Erythroblast (primary cell): ENCODE data around the gene ATP8B3.
"Not testable (repeated sequence)": the region's sequence is repeated elsewhere in the genome, so short reads cannot be mapped to it uniquely, and the experiment has no call there.

Source experiments
- DNase-seq, 2 experiments: peaks; one replicate each; lab custom pipeline; 2025; lab: John Stamatoyannopoulos, UW
- GATA1 ChIP-seq: IDR thresholded peaks from 2 replicates; pipeline ENCODE4 v1.6.1; 2011; ENCODE audit warnings: low read depth, mild to moderate bottlenecking, control low read depth, low read length, moderate library complexity
- POLR2A ChIP-seq: IDR thresholded peaks from 2 replicates; pipeline ENCODE4 v1.6.1; 2011; ENCODE audit warnings: mild to moderate bottlenecking, low read length

The ATP8B3 gene

DNA sequence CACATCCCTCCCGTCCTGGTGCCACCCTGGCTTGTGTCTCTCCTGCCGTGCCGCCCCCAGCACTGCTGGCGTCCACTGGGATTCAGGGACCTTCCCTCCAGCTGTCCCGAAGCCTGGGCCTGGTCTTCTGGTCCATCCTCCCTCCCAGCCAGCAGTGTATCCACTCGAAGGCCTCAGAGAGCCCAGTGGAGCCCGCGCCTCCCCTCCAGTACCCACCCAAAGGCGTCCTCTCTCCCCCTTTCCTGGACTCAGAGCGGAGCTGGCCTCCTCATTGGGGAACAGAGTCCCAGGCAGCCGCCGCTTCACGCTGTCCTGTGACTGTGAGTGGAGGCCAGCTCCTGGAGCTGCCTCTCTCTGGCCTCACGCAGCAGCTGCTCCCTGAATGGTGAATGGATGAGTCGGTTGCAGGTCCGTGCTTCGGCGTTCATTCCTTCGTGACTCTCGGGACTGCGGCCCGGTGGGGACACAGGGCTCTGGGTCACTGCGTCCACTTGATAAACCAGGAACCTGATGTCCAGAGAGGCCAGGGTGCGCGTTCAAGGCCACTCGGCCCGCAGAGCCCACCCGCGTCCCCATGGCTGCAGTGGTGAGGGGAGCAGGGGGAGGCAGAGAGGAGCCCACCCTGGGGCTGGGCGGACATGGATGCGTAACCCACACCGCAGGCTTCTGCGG, 46.7 kb downstream of the ATP8B3 start:
- no peak for DNase-seq
- no peak for TF ChIP-seq POLR2A
- TF ChIP-seq GATA1, result no peak

DNA sequence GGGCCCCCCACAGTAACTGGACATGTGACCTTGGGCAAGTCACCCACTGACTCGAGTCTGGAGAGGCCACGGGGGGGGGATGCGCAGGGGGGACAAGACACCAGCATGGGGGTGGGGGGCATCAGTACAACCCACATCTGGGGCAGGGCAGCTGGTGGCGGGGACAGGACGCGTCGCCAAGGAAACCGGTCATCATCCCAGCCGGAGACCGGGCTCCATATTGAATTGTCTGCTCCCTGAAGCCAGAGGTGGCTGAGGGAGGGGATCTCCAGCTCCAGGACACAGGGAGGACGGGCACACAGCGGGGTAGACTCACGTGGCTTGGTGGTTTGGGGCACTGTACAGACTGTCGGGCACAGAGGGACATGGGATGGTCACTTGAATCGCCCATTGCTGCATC, 47.3 kb downstream of the ATP8B3 start:
- TF ChIP-seq GATA1, result no peak
- TF ChIP-seq POLR2A, result no peak
- DNase-seq, result no peak

DNA sequence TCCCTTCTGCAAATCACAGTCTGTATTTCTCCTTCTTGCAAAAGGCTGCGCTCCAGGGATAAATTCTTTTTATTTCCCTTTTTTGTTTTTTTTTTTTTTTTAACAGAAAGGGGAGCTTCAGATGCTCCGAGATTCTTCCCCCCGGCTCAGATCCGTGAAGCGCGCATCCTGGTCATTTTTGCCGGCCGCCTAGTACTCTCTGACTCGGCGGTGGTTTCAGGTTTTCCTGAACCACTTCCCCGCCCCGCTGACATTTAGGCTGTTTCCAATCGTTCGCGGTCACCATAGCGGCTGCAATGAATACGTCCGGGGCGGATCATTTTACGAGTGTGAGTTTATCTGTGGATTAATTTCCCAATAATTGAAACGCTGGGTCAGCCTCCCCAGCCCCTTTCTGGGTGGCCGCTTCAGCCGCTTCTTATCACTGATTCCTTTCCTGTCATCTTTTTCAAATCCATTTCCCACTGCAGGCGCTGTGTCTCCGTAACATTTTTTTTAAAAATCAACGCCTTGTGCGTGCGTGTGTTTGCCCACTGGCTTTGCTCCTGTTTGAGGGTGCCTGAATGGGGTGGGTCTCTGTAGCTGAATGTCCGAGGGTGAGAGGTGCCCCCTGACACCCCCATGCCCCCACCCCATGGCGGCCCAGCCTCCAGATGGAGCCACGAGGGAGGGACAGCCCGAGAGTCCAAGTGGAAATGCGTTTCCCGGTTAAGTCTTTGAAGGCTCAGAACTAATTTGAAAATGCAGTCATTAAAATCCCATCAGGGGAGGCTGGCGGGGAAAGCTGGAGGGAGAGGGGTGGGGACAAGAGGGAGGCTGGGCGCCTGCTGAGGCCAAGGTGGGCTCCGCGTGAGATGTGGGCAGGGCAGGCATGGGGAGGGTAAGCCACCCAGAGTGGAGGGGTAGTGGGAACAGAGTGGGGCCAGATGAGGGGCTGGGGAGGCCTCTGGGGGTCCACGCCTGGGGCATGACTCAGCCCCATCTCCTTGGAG, 48.1 kb downstream of the ATP8B3 start:
- no peak for DNase-seq

DNA sequence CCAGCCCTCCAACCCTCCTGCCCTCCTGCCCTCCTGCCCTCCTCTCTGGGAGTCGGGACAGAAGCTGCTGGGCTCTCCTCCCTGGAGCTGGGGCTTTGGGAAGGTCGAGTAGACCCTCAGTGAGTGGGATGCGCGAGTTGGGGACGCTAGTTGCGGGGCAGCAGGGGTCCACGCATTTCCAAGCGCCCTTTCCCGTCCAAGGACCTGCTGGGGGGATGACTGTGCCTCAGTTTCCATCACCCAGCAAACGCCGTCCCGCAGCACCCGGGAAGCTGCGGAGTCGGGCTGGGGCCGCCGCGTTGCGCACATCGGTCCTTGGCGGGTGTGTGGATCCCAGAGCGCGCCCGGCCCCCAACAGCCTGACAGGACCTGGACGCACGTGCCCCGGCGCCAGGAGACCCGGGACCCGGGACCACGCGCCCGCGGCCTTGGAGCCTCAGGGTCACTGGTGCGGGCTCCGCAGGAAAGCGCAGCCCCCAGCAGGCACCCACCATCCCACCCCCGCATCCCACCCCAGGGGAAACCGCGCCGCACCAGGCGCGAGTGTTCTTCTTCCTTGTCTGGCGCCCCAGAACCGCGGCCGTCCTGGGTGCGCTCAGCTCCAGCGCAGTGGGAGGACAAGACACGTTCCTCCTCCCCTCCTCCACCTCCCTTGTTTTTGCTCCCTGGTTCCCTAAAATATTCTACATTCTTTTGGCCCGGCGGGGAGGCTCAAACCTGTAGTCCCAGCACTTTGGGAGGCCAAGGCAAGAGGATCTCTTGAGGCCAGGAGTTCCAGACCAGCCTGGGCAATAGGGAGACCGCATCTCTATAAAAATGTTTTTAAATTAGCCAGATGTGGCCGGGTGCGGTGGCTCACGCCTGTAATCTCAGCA, 49.6 kb downstream of the ATP8B3 start:
- TF ChIP-seq GATA1 (no peak), POLR2A (no peak)

More for the DNA sequence above, 48.1 kb downstream of the ATP8B3 start:
- TF ChIP-seq GATA1 (no peak), POLR2A (no peak)

DNA sequence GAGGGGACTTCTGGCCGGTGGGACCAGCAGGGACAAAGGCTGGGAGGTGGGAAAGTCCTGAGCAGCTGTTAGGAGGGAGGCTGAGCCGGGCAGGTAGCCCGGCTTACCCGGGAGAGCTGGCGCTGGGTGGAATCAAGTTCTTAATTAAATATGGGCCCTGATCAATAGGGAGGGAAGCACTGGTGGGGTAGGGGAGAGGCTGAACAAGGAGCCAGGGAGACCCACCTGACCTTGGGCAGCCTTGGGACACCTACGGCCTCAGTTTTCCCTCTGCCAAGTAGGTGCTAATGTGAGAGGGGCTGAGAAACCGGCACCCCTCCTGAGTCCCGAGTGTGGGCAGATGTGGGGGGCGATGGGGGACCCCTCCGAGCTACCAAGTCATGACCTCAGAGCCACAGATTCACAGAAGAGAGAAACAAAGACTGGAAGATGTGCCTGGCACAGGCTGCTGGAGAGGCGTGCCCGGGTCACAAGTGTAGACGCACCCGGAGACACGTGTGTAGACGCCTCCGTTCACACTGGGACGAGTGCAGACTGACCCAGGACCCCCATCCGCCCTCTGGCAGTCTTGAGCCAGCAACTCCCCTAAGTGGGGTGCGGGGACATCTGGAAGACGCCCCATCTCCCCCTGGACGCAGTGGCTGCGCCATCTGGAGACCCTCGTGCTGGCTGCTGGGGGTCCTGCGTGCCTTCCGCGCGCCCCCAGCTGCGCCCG, 50.4 kb downstream of the ATP8B3 start:
- TF ChIP-seq GATA1, result no peak
- TF ChIP-seq POLR2A, result no peak
- no peak for DNase-seq

More for the DNA sequence above, 49.6 kb downstream of the ATP8B3 start:
- no peak for DNase-seq

DNA sequence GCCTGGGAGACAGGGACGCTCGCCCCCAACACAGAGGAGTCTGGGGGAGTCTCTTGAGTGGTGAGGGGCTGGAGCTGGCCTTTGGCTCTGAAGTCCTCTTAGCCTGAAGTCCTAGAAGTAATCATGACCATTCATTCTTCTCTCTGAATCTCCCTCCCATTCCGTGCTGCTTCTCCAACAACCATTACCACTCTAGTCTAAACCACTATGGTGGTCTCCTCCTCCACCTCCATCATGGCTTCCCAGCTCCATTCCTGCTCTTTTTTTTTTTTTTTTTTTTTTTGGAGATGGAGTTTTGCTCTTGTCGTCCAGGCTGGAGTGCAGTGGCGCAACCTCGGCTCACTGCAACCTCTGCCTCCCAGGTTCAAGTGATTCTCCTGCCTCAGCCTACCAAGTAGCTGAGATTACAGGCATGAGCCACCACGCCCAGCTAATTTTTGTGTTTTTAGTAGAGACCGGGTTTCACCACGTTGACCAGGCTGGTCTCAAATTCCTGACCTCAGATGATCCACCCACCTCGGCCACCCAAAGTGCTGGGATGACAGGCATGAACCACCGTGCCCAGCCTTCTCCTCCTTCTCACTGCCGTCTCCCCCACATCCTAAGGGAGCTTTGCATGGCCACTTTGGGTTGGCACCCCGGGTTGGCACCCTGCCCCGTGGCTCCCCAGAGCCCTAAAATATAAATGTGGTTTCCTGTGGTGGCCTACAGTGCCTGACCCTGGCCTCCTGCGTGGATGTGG, 51.1 kb downstream of the ATP8B3 start:
- not testable (repeated sequence) for DNase-seq

DNA sequence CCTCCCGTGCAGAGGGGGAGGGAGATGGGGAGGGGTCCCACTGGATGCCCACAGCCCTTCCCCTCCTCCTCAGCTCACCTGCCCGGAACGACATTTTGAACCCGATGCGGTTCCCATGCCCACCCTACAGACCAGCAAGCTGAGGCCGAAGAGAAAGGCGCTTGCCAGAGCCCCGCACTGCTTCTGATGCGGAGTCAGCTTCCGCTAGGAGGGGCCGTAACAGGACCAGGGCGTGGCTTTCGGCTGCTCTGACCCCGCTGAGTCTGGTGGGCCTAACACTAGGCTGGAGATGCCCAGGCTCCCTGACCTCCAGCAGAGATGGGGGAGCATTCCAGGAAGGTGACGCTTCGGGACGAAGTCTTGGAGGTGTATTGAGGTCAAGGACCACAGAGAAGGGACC, 52.1 kb downstream of the ATP8B3 start:
- no peak for DNase-seq
- no peak for TF ChIP-seq POLR2A
- TF ChIP-seq GATA1, result no peak

DNA sequence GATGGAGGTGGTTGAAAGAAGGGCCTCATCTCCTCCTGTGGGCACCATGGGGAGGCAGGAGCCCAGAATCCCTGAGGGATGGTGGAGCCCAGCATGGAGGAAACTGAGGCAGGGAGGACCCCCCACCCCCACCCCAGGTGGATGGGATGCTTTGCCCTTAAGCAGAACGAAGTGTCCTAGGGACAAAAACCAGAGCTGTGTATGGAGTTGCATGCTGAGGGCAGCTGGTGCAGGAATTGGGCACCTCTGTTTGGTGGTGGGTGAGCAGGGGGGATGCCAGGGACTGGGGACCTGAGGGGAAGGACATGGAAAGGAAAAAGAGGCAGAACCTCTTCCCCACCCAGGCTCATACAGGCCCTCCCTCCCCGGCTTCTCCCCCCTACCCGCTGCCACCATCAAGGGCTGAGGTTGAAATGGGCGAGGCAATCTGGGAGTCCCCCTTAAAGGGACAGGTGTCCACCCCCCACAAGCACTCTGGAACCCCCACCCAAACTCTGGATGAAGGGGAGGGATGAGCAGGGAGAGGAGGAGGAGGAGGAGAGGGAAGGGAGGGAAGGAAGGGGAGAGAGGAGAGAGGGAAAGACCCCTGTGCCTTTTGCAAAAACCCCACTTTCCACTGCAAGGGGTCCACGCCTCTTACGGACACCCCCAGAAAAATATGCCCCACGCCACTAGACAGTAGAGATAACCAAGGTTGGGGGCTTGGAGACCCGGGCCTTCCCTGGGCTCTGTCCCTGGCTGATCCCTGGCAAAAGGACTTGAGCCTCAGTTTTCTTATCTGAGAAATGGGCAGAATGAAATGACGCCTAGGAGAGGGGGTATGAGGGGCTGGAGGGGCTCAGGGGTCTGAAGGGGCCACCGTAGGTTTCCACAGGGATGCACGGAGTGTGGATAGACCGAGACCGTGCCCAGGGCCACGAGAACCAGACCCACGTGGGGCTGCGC, 52.8 kb downstream of the ATP8B3 start:
- DNase-seq, result no peak
- TF ChIP-seq GATA1, result no peak
- no peak for TF ChIP-seq POLR2A

DNA sequence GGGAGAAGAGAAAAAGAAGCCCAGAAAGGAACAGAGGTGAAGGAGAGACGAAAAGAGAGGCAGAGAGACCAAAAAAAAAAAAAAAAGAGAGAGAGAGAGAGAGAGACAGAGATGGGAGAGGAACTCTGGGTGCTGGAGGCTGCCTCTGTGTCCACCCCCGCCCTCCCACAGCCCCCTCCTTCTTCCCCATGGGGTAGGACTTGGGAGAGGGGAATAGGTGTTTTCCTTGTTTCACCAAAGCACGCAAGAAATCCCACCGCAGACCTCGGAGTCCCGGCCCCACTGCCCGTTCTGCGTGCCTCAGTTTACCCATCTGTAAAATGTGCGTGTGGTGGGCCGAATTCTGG, 53.9 kb downstream of the ATP8B3 start:
- TF ChIP-seq POLR2A (no peak), GATA1 (no peak)
- no peak for DNase-seq

DNA sequence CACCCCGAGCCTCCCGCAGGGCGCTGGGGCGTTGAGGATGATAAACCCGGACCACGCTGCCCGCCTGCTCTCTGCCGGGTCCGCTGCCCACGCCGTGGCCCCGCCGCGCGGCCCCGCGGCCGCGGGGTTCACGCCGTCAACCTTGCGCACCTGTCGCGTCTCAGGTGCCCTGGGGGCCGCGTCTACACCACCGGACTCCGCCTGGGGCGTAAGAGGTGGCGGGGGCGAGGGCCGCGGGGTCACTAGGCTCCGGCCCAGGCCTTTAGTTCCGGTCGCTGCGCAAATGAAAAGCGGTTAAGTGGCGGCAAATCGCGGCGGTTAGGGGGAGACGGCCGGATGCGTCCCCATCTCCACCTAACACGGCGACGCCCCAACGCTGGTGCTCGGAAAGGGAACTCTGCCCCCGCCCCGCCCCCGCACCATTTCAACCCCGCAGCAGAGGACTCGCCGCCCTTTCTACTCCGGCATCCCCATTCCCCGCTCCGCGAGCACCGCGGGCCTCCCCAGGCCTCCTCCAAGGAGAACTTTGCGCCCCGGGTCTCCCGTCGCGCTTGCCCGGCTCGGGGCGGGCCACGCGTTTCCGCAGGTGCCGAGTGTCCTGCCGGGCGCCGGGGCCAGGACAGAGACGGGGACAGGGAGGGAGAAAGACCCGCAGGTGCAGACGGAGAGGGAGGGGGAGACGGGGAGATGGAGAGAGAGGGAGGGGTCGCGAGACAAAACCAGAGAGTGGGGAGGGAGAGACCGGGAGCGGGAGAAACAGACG, 54.4 kb downstream of the ATP8B3 start:
- TF ChIP-seq GATA1, result no peak
- TF ChIP-seq POLR2A, result no peak
- DNase-seq, result no peak
